Measurements from ENCODE around the gene ACR. TPM values are rescaled to one million over a fixed set of nuclear protein-coding genes. Genes with fewer than 3 reads are reported as not detected.

The ACR gene
- total RNA-seq, 1 donor from 2014 or later, result not detected

- Histone ChIP-seq H3K79me2 (ENCODE audit: insufficient read depth, low read length) (no peaks in the 10 kb centered on the region), H3K4me2 (ENCODE audit: low read length) (no peak overlapping the region), H3K36me3 (ENCODE audit: insufficient read depth, low read length) (no peaks in the 10 kb centered on the region), H3K4me3 (ENCODE audit: insufficient read depth, low read depth, low read length) (no peak overlapping the region), H3K9ac (ENCODE audit: low read length) (no peak overlapping the region), H2AFZ (ENCODE audit: low read depth, low read length) (no peak overlapping the region), H3K9me3 (ENCODE audit: insufficient read depth, low read depth, low read length) (no peaks in the 10 kb centered on the region), H4K20me1 (ENCODE audit: insufficient read depth, low read length) (peaks cover 11% of the 10 kb centered on the region), H3K27me3 (ENCODE audit: insufficient read depth, low read length) (no peaks in the 10 kb centered on the region), H3K27ac (ENCODE audit: low read depth, low read length) (no peak overlapping the region), H3K4me1 (ENCODE audit: insufficient read depth, low read length) (no peaks in the 10 kb centered on the region)
- Mint-ChIP-seq H3K4me3 (ENCODE audit: unreplicated experiment) (no peak overlapping the region), H3K36me3 (ENCODE audit: low read depth, unreplicated experiment) (peaks cover 11% of the 10 kb centered on the region), H3K4me1 (ENCODE audit: low read depth, unreplicated experiment) (no peaks in the 10 kb centered on the region), H3K27ac (ENCODE audit: unreplicated experiment) (no peak overlapping the region), H3K9me3 (ENCODE audit: unreplicated experiment) (peaks cover 3% of the 10 kb centered on the region), H3K27me3 (ENCODE audit: low read depth, unreplicated experiment) (peaks cover 14% of the 10 kb centered on the region)
- DNase-seq (ENCODE audit: low read depth) (no peak), FAIRE-seq (no peak)
- TF ChIP-seq EZH2 (IDR thresholded peaks at IDR 0.05; ENCODE audit: insufficient read depth, low read length) (no peak), CTCF (IDR thresholded peaks at IDR 0.05; ENCODE audit: insufficient read depth, low read depth, low read length) (no peak)
Observed at GRCh38 chr22:50710886-50711285, 27.1 kb upstream of the ACR start.

GRCh38 chr22:50711446-50712340, 26.3 kb upstream of the ACR start:
- Histone ChIP-seq H3K4me3 (ENCODE audit: insufficient read depth, low read depth, low read length) (no peak overlapping the region), H3K4me1 (ENCODE audit: insufficient read depth, low read length) (no peaks in the 10 kb centered on the region), H3K9me3 (ENCODE audit: insufficient read depth, low read depth, low read length) (no peaks in the 10 kb centered on the region), H3K9ac (ENCODE audit: low read length) (no peak overlapping the region), H4K20me1 (ENCODE audit: insufficient read depth, low read length) (peaks cover 11% of the 10 kb centered on the region), H3K36me3 (ENCODE audit: insufficient read depth, low read length) (no peaks in the 10 kb centered on the region), H3K4me2 (ENCODE audit: low read length) (no peak overlapping the region), H2AFZ (ENCODE audit: low read depth, low read length) (no peak overlapping the region), H3K27me3 (ENCODE audit: insufficient read depth, low read length) (no peaks in the 10 kb centered on the region), H3K27ac (ENCODE audit: low read depth, low read length) (no peak overlapping the region), H3K79me2 (ENCODE audit: insufficient read depth, low read length) (no peaks in the 10 kb centered on the region)
- H3K4me3 Mint-ChIP-seq (ENCODE audit: unreplicated experiment), result no peak overlapping the region
- DNase-seq (ENCODE audit: low read depth), result no peak
- no peak for TF ChIP-seq CTCF (IDR thresholded peaks at IDR 0.05; ENCODE audit: insufficient read depth, low read depth, low read length)
- TF ChIP-seq EZH2 (IDR thresholded peaks at IDR 0.05; ENCODE audit: insufficient read depth, low read length), result no peak
- peaks cover 7% of the 10 kb centered on the region for H3K9me3 Mint-ChIP-seq (ENCODE audit: unreplicated experiment)
- peaks cover 20% of the 10 kb centered on the region for H3K27me3 Mint-ChIP-seq (ENCODE audit: low read depth, unreplicated experiment)
- FAIRE-seq, result no peak
- H3K27ac Mint-ChIP-seq (ENCODE audit: unreplicated experiment), result no peak overlapping the region
- peaks cover 14% of the 10 kb centered on the region for H3K36me3 Mint-ChIP-seq (ENCODE audit: low read depth, unreplicated experiment)
- no peaks in the 10 kb centered on the region for H3K4me1 Mint-ChIP-seq (ENCODE audit: low read depth, unreplicated experiment)
